ENCODE data around the gene KIRREL3.

DNA sequence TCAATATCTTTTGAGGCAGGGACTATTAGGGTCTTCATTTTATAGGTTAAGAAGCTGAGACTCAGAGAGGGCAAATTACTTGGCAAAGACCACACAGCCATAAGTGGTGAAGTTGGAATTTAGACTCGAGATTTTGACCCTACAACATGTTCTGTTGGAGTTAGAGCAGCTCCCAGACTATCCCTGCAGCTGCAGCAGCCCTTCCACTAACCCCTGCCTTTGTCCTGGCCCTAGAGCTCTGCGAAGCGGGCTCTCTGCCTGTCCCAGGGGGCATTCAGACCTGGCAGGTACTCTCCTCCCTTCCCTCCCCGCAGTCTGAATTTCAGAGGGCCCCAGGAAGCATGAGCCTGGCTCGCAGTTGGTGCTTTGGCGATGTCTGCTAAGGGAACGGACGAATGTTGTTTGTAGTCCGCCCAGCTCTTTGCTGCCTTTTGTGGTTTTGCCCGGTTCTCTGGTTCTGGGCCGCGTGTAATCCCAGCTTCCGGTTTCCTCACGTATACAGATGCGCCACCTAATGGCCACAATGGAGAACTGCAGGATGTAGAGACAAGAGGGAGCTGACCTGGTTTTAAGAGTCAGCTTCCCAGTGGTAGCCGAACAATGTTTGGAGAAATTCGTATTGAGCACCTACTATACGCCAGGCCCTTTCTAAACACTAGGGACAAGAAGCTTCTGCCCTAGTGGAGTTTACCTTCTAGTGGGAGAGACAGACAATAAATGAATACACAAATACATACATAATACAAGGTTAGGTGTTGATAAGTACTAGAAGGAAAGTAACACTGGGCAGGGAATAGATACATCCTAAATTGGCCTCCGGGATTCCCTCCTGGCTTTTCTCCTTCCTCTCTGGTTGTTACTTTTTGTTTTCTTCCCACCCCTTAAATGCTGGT, 519.9 kb downstream of the KIRREL3 start:
- TF ChIP-seq, protein P1, sequence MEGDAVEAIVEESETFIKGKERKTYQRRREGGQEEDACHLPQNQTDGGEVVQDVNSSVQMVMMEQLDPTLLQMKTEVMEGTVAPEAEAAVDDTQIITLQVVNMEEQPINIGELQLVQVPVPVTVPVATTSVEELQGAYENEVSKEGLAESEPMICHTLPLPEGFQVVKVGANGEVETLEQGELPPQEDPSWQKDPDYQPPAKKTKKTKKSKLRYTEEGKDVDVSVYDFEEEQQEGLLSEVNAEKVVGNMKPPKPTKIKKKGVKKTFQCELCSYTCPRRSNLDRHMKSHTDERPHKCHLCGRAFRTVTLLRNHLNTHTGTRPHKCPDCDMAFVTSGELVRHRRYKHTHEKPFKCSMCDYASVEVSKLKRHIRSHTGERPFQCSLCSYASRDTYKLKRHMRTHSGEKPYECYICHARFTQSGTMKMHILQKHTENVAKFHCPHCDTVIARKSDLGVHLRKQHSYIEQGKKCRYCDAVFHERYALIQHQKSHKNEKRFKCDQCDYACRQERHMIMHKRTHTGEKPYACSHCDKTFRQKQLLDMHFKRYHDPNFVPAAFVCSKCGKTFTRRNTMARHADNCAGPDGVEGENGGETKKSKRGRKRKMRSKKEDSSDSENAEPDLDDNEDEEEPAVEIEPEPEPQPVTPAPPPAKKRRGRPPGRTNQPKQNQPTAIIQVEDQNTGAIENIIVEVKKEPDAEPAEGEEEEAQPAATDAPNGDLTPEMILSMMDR (optimal IDR thresholded peaks at IDR 0.05 in 1 of 3, IDR thresholded peaks at IDR 0.05 in 1 of 3, conservative IDR thresholded peaks at IDR 0.05 in 1 of 3; ENCODE audit: extremely low read depth in 1 of 3, insufficient read depth in 2 of 3, low read length in 3 of 3), result peak; percentile 79 to 98 (median 87)
- TF ChIP-seq EZH2 (IDR thresholded peaks at IDR 0.05; ENCODE audit: low read length), result no peak
